ELF-1 (cell line): ENCODE data around the gene IL4I1.

Experiments
- DNase-seq: peaks from one replicate; pipeline ENCODE4 v3.0.0-alpha.2; 2016; ENCODE audit warnings: low read depth, low spot score

IL4I1 gene

GRCh38 chr19:49851456-49852259 is 45.0 kb downstream of the IL4I1 start:
- DNase-seq = peak; percentile 39

- DNase-seq = peak; percentile 94
Measured at GRCh38 chr19:49850487-49851342, 46.0 kb downstream of the IL4I1 start, which contains the start of gene PTOV1. TSS of gene PTOV1 (plus strand) at chr19:49851159.

GRCh38 chr19:49850221-49850486 is 46.5 kb downstream of the IL4I1 start:
- no peak for DNase-seq

- DNase-seq = no peak
Measured at GRCh38 chr19:49849433-49850220, 47.1 kb downstream of the IL4I1 start.

- DNase-seq = no peak
Measured at GRCh38 chr19:49848938-49849337, 47.7 kb downstream of the IL4I1 start.

- no peak for DNase-seq
Measured at GRCh38 chr19:49847731-49848696, 48.7 kb downstream of the IL4I1 start.

GRCh38 chr19:49846408-49846807 is 50.3 kb downstream of the IL4I1 start:
- no peak for DNase-seq

- no peak for DNase-seq
Measured at GRCh38 chr19:49845414-49845813, 51.3 kb downstream of the IL4I1 start.

- no peak for DNase-seq
Measured at GRCh38 chr19:49844138-49845095, 52.3 kb downstream of the IL4I1 start.

GRCh38 chr19:49843265-49843664 is 53.4 kb downstream of the IL4I1 start:
- DNase-seq = no peak

GRCh38 chr19:49840736-49841249 is 55.9 kb downstream of the IL4I1 start:
- DNase-seq = no peak

GRCh38 chr19:49840321-49840720 is 56.4 kb downstream of the IL4I1 start:
- DNase-seq = no peak

- DNase-seq = no peak
Measured at GRCh38 chr19:49839713-49840112, 57.0 kb downstream of the IL4I1 start.
